CD4-positive, alpha-beta T cell (primary cell): Measurements from ENCODE around the gene PAWR. TPM values are rescaled to one million over a fixed set of nuclear protein-coding genes. Genes with fewer than 3 reads are reported as not detected.

Experiments
- ATAC-seq: fragments of 200-7000 bp; cut with Tn5 transposase; one replicate; pipeline ENCODE4 v1.10.0; 2022; ENCODE audit warnings: mild to moderate bottlenecking; ENCODE audit not compliant: poor library complexity
- CTCF ChIA-PET: fragments of 350-600 bp; sonication (Branson Sonifier 250); formaldehyde crosslinking; loops from one replicate; lab custom pipeline; 2021; ENCODE audit warnings: antibody characterized with exemption, inconsistent platforms; lab: Charles Lee
- POLR2A ChIA-PET: fragments of 350-600 bp; sonication (Branson Sonifier 250); formaldehyde crosslinking; loops from one replicate; lab custom pipeline; 2021; ENCODE audit warnings: antibody characterized with exemption, inconsistent platforms; lab: Charles Lee
- DNase-seq, 14 experiments: peaks; one replicate each; pipeline ENCODE4 v3.0.0-alpha.2; 2013 to 2020; ENCODE audit warnings: mixed read lengths in 2 of 14
- H3K27ac ChIP-seq, 2 donors: one replicate each; pipeline versions ENCODE4 v1.5.1 to v1.7.0; 2013; ENCODE audit warnings: low read length in 2 of 2, low read depth in 1 of 2, mild to moderate bottlenecking in 1 of 2
- H3K27me3 ChIP-seq, 2 experiments: 1 replicate in 1 of 2; 2 replicates in 1 of 2; pipeline versions ENCODE4 v1.6.1 to v1.7.0; 2013; ENCODE audit warnings: low read length in 2 of 2, control low read depth in 1 of 2, mild to moderate bottlenecking in 1 of 2, moderate library complexity in 1 of 2; ENCODE audit not compliant: insufficient read depth in 2 of 2, control insufficient read depth in 1 of 2
- H3K36me3 ChIP-seq: one replicate; pipeline ENCODE4 v1.6.1; 2013; ENCODE audit warnings: low read length, control low read depth; ENCODE audit not compliant: insufficient read depth
- H3K4me1 ChIP-seq: one replicate; pipeline ENCODE4 v1.6.1; 2013; ENCODE audit warnings: low read length, control low read depth; ENCODE audit not compliant: insufficient read depth
- H3K4me3 ChIP-seq: one replicate; pipeline ENCODE4 v1.5.1; 2013; ENCODE audit warnings: mild to moderate bottlenecking, low read length, moderate library complexity
- H3K9me3 ChIP-seq, 2 experiments: 1 replicate in 1 of 2; 2 replicates in 1 of 2; pipeline versions ENCODE4 v1.6.1 to v1.7.0; 2013; ENCODE audit warnings: low read length in 2 of 2, mild to moderate bottlenecking in 2 of 2, control low read depth in 1 of 2, moderate library complexity in 1 of 2; ENCODE audit not compliant: control insufficient read depth in 1 of 2, insufficient read depth in 1 of 2
- H3K27ac Mint-ChIP-seq: one replicate; pipeline ENCODE4 v1.8.0; 2020; ENCODE audit warnings: mixed read lengths
- H3K27me3 Mint-ChIP-seq: one replicate; pipeline ENCODE4 v1.8.0; 2021; ENCODE audit warnings: mixed read lengths
- H3K36me3 Mint-ChIP-seq: one replicate; pipeline ENCODE4 v1.8.0; 2021; ENCODE audit warnings: low read depth, mixed read lengths
- H3K4me1 Mint-ChIP-seq: one replicate; pipeline ENCODE4 v1.8.0; 2021; ENCODE audit warnings: low read depth, mixed read lengths
- H3K4me3 Mint-ChIP-seq: one replicate; pipeline ENCODE4 v1.8.0; 2020; ENCODE audit warnings: mild to moderate bottlenecking, mixed read lengths
- H3K9me3 Mint-ChIP-seq: one replicate; pipeline ENCODE4 v1.8.0; 2020; ENCODE audit warnings: mixed read lengths
- CTCF ChIP-seq: fragments of 200-600 bp; IDR thresholded peaks from one replicate; pipeline ENCODE4 v1.8.0; 2022; ENCODE audit warnings: antibody characterized with exemption, mild to moderate bottlenecking
- intact Hi-C, 2 experiments: fragments of 100-400 bp; cut with DNase I in 1 of 2; cut with micrococcal nuclease in 1 of 2; formaldehyde crosslinking; loops; one replicate each; pipeline versions ENCODE4 v1.15.1 to v1.9.0; 2023 to 2025; cut with DNase I, micrococcal nuclease
- total RNA-seq, 174 experiments: library from RNA in 2 of 174; stranded (reverse) in 2 of 174; gene quantifications; one replicate each; pipeline ENCODE4 v1.2.3 and lab custom pipeline; 2021 to 2026

The PAWR gene
- total RNA-seq, 2 experiments from 2014 or later = 1.6 to 3.2 TPM

GRCh38 chr12:79657136-79657535 lies 33.6 kb downstream of the PAWR start:
- no peaks in the 10 kb centered on the region for H3K27me3 ChIP-seq
- H3K27ac ChIP-seq = no peak overlapping the region
- no peaks in the 10 kb centered on the region for H3K36me3 ChIP-seq
- no peaks in the 10 kb centered on the region for H3K27me3 Mint-ChIP-seq
- ChIA-PET POLR2A (no interaction called here), CTCF (interaction anchor here (1.0 kb wide), 1 partner anchor 13 kb away, joined by 3 read pairs; no protein-coding TSS in a partner anchor)
- intact Hi-C loops = no loop called here
- TF ChIP-seq CTCF = no peak
- H3K4me3 Mint-ChIP-seq = no peak overlapping the region
- no peaks in the 10 kb centered on the region for H3K4me1 Mint-ChIP-seq
- ATAC-seq = no peak
- H3K27ac Mint-ChIP-seq = no peak overlapping the region
- H3K4me3 ChIP-seq = no peak overlapping the region
- H3K9me3 ChIP-seq = peaks cover 0 to 4% of the 10 kb centered on the region in 2 experiments
- H3K36me3 Mint-ChIP-seq = no peaks in the 10 kb centered on the region
- no peak for DNase-seq
- H3K9me3 Mint-ChIP-seq = no peaks in the 10 kb centered on the region
- H3K4me1 ChIP-seq = no peaks in the 10 kb centered on the region

- ATAC-seq (no peak), DNase-seq (no peak)
- Histone ChIP-seq H3K27ac (no peak overlapping the region), H3K27me3 (no peaks in the 10 kb centered on the region), H3K9me3 (peaks cover 0 to 4% of the 10 kb centered on the region in 2 experiments), H3K36me3 (no peaks in the 10 kb centered on the region), H3K4me3 (no peak overlapping the region), H3K4me1 (no peaks in the 10 kb centered on the region)
- H3K27me3 Mint-ChIP-seq = no peaks in the 10 kb centered on the region
- no peak overlapping the region for H3K4me3 Mint-ChIP-seq
- H3K9me3 Mint-ChIP-seq = no peaks in the 10 kb centered on the region
- ChIA-PET POLR2A (no interaction called here), CTCF (no interaction called here)
- no peaks in the 10 kb centered on the region for H3K36me3 Mint-ChIP-seq
- no peaks in the 10 kb centered on the region for H3K4me1 Mint-ChIP-seq
- intact Hi-C loops = no loop called here
- TF ChIP-seq CTCF = no peak
- H3K27ac Mint-ChIP-seq = no peak overlapping the region
These were observed 35.7 kb downstream of the PAWR start for GRCh38 chr12:79655036-79655435.

GRCh38 chr12:79652521-79652920 lies 38.2 kb downstream of the PAWR start:
- DNase-seq (no peak), ATAC-seq (no peak)
- Histone ChIP-seq H3K27ac (no peak overlapping the region), H3K36me3 (no peaks in the 10 kb centered on the region), H3K4me1 (no peaks in the 10 kb centered on the region), H3K9me3 (peaks cover 0 to 3% of the 10 kb centered on the region in 2 experiments), H3K4me3 (no peak overlapping the region), H3K27me3 (no peaks in the 10 kb centered on the region)
- Mint-ChIP-seq H3K27ac (no peak overlapping the region), H3K4me1 (no peaks in the 10 kb centered on the region), H3K36me3 (no peaks in the 10 kb centered on the region), H3K27me3 (no peaks in the 10 kb centered on the region), H3K9me3 (no peaks in the 10 kb centered on the region), H3K4me3 (no peak overlapping the region)
- TF ChIP-seq CTCF = no peak
- ChIA-PET POLR2A (no interaction called here), CTCF (interaction anchor here (1.1 kb wide), 1 partner anchor 10 kb away, joined by 3 read pairs; no protein-coding TSS in a partner anchor)
- intact Hi-C loops = no loop called here
